PC-3 (cell line): Measurements from ENCODE around the gene SCT.

Experiments used
- EZH2 ChIP-seq: fragments of 300-600 bp; sonication (generic); IDR thresholded peaks from one replicate; pipeline ENCODE4 v1.6.1; 2017; ENCODE audit warnings: antibody characterized with exemption, mild to moderate bottlenecking, low read length; ENCODE audit not compliant: unreplicated experiment
- EZH2phosphoT487 ChIP-seq: fragments of 300-600 bp; sonication (generic); IDR thresholded peaks from 2 replicates; pipeline ENCODE4 v1.6.1; 2018; ENCODE audit warnings: mild to moderate bottlenecking, antibody characterized with exemption, low read length, borderline replicate concordance
- TF ChIP-seq, protein P1 (sequence below): fragments of 300-600 bp; sonication (generic); conservative IDR thresholded peaks from 2 replicates; pipeline ENCODE4 v1.5.1; 2017; ENCODE audit warnings: antibody characterized with exemption, low read depth, mild to moderate bottlenecking, low read length

DNA sequence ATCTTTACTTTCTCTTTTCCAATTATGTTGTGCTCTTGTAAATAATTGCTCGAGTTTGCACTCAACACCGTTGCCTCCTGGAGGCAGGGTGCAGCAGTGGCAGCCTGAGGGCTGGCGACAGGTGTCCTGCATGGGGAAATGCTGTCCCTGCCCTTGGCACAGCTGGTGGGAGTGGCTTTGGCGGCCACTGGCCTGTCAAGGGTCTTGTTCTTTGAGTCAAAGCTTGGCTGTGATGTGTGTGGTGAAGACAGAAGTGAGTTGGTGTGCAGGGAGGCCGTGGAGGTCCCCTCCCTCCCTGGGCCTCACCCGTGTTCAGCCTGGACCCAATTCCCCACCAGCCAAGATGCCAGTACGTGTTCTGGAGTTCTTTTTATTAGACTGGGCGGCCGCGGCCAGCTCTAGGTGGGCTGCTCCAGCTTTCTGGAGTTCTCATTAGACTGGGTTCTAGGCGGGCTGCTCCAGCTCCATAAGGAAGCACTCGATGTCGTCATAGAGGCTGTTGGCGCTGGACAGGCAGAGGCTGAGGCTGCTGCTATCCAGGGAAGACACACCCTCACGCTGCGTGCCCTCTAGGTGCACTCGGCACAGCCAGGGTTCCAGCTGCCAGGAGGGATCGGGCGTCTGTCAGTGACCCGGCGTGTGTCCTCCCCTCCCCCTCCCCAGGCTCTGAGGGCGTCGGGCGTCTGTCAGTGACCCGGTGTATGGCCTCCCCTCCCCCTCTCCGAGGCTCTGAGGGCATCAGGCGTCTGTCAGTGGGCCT is 14.6 kb downstream of the SCT start:
- TF ChIP-seq, protein P1, sequence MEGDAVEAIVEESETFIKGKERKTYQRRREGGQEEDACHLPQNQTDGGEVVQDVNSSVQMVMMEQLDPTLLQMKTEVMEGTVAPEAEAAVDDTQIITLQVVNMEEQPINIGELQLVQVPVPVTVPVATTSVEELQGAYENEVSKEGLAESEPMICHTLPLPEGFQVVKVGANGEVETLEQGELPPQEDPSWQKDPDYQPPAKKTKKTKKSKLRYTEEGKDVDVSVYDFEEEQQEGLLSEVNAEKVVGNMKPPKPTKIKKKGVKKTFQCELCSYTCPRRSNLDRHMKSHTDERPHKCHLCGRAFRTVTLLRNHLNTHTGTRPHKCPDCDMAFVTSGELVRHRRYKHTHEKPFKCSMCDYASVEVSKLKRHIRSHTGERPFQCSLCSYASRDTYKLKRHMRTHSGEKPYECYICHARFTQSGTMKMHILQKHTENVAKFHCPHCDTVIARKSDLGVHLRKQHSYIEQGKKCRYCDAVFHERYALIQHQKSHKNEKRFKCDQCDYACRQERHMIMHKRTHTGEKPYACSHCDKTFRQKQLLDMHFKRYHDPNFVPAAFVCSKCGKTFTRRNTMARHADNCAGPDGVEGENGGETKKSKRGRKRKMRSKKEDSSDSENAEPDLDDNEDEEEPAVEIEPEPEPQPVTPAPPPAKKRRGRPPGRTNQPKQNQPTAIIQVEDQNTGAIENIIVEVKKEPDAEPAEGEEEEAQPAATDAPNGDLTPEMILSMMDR = peak; percentile 47
- TF ChIP-seq EZH2 = no peak
- no peak for TF ChIP-seq EZH2phosphoT487
